Ishikawa (cell line): ENCODE measurements around the gene SERPINB6.

Experiments
- CEBPB ChIP-seq: IDR thresholded peaks from 2 replicates; pipeline ENCODE4 v1.6.1; 2012
- CREB1 ChIP-seq: IDR thresholded peaks from 2 replicates; pipeline ENCODE4 v1.6.1; 2012; ENCODE audit warnings: low read depth
- EGR1 ChIP-seq: IDR thresholded peaks from 2 replicates; pipeline ENCODE4 v1.6.1; 2012
- EP300 ChIP-seq: IDR thresholded peaks from 2 replicates; pipeline ENCODE4 v1.6.1; 2012; ENCODE audit warnings: borderline replicate concordance
- FOXM1 ChIP-seq: IDR thresholded peaks from 2 replicates; pipeline ENCODE4 v1.6.1; 2012; ENCODE audit warnings: low read depth, borderline replicate concordance
- NFIC ChIP-seq: IDR thresholded peaks from 2 replicates; pipeline ENCODE4 v1.6.1; 2012
- RAD21 ChIP-seq: IDR thresholded peaks from 2 replicates; pipeline ENCODE4 v1.6.1; 2012; ENCODE audit warnings: low read depth
- TAF1 ChIP-seq: IDR thresholded peaks from 2 replicates; pipeline ENCODE4 v1.6.1; 2012; ENCODE audit warnings: low read depth, mild to moderate bottlenecking
- TCF12 ChIP-seq: IDR thresholded peaks from 2 replicates; pipeline ENCODE4 v1.6.1; 2012; ENCODE audit warnings: low read depth
- TEAD4 ChIP-seq: IDR thresholded peaks from 2 replicates; pipeline ENCODE4 v1.6.1; 2012
- USF1 ChIP-seq: IDR thresholded peaks from 2 replicates; pipeline ENCODE4 v1.6.1; 2012
- YY1 ChIP-seq: IDR thresholded peaks from 2 replicates; pipeline ENCODE4 v1.6.1; 2012; ENCODE audit warnings: low read depth
- ZBTB7A ChIP-seq: IDR thresholded peaks from 2 replicates; pipeline ENCODE4 v1.6.1; 2012; ENCODE audit warnings: low read depth
- TF ChIP-seq, protein P1 (sequence below): IDR thresholded peaks from 2 replicates; pipeline ENCODE4 v1.6.1; 2012
- TF ChIP-seq, protein P2 (sequence below): IDR thresholded peaks from 2 replicates; pipeline ENCODE4 v1.6.1; 2012; ENCODE audit warnings: low read depth, mild to moderate bottlenecking

The SERPINB6 gene

GRCh38 chr6:2959909-2960719 is 11.3 kb downstream of the SERPINB6 start:
- no peak for TF ChIP-seq EGR1
- no peak for TF ChIP-seq NFIC
- no peak for TF ChIP-seq CEBPB
- no peak for TF ChIP-seq ZBTB7A
- TF ChIP-seq TEAD4, result no peak
- no peak for TF ChIP-seq YY1
- TF ChIP-seq USF1, result no peak
- TF ChIP-seq RAD21, result no peak
- no peak for TF ChIP-seq TCF12
- no peak for TF ChIP-seq EP300
- TF ChIP-seq FOXM1, result no peak
- TF ChIP-seq, protein P1, sequence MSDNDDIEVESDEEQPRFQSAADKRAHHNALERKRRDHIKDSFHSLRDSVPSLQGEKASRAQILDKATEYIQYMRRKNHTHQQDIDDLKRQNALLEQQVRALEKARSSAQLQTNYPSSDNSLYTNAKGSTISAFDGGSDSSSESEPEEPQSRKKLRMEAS, result no peak
- TF ChIP-seq, protein P2, sequence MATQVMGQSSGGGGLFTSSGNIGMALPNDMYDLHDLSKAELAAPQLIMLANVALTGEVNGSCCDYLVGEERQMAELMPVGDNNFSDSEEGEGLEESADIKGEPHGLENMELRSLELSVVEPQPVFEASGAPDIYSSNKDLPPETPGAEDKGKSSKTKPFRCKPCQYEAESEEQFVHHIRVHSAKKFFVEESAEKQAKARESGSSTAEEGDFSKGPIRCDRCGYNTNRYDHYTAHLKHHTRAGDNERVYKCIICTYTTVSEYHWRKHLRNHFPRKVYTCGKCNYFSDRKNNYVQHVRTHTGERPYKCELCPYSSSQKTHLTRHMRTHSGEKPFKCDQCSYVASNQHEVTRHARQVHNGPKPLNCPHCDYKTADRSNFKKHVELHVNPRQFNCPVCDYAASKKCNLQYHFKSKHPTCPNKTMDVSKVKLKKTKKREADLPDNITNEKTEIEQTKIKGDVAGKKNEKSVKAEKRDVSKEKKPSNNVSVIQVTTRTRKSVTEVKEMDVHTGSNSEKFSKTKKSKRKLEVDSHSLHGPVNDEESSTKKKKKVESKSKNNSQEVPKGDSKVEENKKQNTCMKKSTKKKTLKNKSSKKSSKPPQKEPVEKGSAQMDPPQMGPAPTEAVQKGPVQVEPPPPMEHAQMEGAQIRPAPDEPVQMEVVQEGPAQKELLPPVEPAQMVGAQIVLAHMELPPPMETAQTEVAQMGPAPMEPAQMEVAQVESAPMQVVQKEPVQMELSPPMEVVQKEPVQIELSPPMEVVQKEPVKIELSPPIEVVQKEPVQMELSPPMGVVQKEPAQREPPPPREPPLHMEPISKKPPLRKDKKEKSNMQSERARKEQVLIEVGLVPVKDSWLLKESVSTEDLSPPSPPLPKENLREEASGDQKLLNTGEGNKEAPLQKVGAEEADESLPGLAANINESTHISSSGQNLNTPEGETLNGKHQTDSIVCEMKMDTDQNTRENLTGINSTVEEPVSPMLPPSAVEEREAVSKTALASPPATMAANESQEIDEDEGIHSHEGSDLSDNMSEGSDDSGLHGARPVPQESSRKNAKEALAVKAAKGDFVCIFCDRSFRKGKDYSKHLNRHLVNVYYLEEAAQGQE, result no peak
- no peak for TF ChIP-seq TAF1
- no peak for TF ChIP-seq CREB1

- TF ChIP-seq, protein P1, result no peak
- TF ChIP-seq RAD21 (no peak), NFIC (no peak), CEBPB (no peak), TEAD4 (no peak), ZBTB7A (no peak), FOXM1 (no peak), USF1 (no peak)
These were observed 12.6 kb downstream of the SERPINB6 start for GRCh38 chr6:2958776-2959175.

DNA sequence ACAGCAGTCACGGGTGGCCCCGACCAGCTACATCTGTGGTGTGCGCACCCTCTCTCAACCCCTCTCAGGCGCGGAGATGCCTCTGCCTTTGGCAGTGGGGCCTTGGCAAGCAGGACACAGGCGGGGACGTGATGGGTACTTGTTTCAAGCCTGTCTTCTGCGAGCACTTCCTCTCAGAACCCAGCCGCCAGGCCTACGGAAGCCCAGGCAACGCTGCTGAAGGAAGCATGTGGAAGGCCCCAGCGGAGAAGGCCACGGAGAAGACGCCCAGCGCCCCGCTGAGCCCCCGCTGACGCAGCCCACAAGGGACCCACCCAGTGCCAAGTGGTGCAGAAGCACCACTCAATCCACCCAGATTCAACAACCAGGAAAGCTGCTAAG is 13.0 kb downstream of the SERPINB6 start:
- TF ChIP-seq NFIC, result no peak
- TF ChIP-seq USF1, result no peak
- TF ChIP-seq, protein P1, result no peak
- TF ChIP-seq YY1, result no peak
- TF ChIP-seq CREB1, result no peak
- TF ChIP-seq, protein P2, result no peak
- no peak for TF ChIP-seq FOXM1
- no peak for TF ChIP-seq TCF12
- TF ChIP-seq EGR1, result no peak
- TF ChIP-seq ZBTB7A, result no peak
- TF ChIP-seq RAD21, result no peak
- TF ChIP-seq TEAD4, result no peak
- no peak for TF ChIP-seq CEBPB
- no peak for TF ChIP-seq TAF1
- no peak for TF ChIP-seq EP300

- no peak for TF ChIP-seq TEAD4
- TF ChIP-seq RAD21, result no peak
- TF ChIP-seq EGR1, result no peak
- TF ChIP-seq YY1, result no peak
- TF ChIP-seq ZBTB7A, result no peak
- TF ChIP-seq, protein P2, result no peak
- no peak for TF ChIP-seq TCF12
- TF ChIP-seq CREB1, result no peak
- no peak for TF ChIP-seq NFIC
- no peak for TF ChIP-seq USF1
- TF ChIP-seq, protein P1, result no peak
- no peak for TF ChIP-seq CEBPB
- no peak for TF ChIP-seq EP300
- no peak for TF ChIP-seq TAF1
These were observed 13.6 kb downstream of the SERPINB6 start for GRCh38 chr6:2957696-2958330.
